GM21381 (cell line): Measurements from ENCODE around the gene CGN.

Experiments used
- ATAC-seq: cut with Tn5 transposase; IDR thresholded peaks from one replicate; pipeline ENCODE4 v1.9.1; 2021; ENCODE audit warnings: mild to moderate bottlenecking, moderate library complexity; ENCODE audit not compliant: unreplicated experiment

Gene CGN, protein sequence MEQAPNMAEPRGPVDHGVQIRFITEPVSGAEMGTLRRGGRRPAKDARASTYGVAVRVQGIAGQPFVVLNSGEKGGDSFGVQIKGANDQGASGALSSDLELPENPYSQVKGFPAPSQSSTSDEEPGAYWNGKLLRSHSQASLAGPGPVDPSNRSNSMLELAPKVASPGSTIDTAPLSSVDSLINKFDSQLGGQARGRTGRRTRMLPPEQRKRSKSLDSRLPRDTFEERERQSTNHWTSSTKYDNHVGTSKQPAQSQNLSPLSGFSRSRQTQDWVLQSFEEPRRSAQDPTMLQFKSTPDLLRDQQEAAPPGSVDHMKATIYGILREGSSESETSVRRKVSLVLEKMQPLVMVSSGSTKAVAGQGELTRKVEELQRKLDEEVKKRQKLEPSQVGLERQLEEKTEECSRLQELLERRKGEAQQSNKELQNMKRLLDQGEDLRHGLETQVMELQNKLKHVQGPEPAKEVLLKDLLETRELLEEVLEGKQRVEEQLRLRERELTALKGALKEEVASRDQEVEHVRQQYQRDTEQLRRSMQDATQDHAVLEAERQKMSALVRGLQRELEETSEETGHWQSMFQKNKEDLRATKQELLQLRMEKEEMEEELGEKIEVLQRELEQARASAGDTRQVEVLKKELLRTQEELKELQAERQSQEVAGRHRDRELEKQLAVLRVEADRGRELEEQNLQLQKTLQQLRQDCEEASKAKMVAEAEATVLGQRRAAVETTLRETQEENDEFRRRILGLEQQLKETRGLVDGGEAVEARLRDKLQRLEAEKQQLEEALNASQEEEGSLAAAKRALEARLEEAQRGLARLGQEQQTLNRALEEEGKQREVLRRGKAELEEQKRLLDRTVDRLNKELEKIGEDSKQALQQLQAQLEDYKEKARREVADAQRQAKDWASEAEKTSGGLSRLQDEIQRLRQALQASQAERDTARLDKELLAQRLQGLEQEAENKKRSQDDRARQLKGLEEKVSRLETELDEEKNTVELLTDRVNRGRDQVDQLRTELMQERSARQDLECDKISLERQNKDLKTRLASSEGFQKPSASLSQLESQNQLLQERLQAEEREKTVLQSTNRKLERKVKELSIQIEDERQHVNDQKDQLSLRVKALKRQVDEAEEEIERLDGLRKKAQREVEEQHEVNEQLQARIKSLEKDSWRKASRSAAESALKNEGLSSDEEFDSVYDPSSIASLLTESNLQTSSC

DNA sequence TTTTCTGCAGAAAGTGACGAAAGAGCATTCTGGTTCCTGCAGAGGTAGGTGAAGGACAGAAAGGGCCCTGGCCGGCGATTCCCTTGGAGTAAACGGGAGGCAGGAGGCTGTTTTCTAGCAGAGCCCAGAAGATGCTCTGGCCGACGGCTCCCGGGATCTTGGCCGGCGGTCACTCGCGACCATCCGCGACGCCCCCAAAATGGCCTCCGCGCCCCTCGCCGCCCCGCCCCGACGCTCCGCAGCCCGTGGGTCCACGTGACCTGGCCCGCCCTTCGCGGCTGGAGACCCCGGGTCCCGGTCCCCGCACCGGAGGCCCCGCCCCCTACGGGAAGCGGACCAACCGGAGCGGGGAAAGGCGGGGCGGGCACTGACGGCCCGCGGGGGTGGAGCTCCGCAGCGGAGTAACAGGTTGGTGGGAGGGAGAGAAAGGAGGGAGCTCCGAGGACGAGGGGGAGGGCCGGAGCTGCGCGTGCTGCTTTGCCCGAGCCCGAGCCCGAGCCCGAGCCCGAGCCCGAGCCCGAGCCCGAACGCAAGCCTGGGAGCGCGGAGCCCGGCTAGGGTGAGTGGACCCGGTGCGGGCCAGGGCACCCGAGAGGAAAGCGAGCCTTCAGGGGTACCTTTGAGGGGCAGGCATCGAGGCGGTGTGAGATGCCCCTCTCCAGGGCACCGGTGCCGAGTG lies at the start of gene CGN:
Gene CGN, plus strand, starts transcription at position 431 of the 679 bp plus-strand sequence. CDS start 7,133 bp downstream, outside the sequence.
- ATAC-seq = peak; percentile 86

DNA sequence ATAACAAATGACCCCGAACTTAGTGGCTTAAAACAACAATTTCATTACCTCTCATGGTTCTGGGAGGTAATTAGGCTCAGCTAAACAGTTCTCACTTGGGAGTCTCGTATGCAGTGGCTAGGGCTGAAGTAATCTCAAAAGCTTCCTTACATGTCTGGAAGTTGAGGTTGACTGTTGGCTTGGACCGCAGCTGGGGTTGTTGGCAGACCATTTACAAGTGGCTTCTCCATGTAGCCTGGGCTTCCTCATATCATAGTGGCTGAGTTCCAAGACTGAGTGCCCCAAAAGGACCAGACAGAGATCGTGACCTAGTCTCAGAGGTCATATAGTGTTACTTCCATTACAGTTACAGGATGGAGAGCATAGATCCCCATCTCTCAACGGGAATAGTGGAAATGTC lies 49.5 kb upstream of the CGN start:
- no peak for ATAC-seq

DNA sequence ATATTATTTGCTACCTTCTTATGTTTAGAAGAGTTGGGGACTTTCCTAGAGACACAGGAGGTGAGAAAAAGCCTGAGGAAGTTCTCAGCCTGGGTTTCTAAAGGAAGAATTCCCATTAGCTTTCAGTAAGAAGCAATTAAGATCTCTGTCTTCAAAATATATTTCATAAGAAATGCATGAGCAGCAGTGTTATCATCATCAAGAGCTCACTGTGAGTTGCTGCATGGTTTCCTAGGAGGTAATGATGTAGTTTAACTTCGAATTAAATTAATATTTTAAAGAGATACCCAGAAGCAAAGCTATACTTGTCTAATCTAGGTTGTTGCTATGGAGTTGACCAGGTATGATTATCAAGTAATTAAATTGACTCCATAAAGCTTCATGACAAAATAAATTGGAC lies 46.2 kb upstream of the CGN start:
- no peak for ATAC-seq

DNA sequence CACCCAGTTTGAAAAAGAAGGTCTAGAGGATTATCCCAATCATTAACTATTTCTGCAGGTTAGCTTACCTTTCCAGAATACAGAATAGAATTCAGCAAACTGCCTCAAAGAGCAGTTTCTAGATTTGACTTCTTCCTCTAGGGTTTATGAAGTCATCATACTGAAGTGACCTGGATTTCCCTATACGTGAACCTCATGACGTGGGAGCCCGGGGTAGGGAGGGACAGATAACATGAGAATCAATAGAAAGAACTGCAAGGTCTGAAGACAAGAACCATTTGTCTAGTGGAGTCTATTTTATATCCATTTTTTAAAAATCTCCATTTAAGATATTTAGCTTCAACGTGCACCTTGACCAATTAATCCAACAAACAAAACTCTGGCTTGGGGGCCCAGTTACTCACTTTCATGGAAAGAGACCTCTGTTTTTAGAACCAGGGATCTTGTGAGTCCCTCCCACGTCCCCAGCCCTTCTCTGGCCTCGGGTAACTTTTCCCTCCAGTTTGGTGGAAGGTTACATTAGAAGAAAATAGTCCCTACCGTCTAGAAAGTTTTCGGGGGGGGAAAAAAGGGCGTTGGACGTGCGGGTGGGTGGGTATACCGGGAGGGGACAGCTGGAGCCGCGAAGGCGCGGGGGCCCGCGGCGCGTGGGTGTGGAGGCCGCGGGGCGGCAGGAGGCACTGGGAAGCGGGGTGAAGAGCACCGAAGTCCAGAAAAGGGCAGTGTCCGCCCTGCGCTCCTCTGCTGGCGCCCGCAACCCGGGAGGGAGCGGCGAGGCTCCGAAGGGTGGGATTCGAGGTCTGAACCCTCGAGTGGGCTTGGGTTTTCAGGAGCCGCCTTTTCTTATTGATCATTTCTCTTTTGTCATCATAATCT lies 38.1 kb upstream of the CGN start:
- no peak for ATAC-seq

DNA sequence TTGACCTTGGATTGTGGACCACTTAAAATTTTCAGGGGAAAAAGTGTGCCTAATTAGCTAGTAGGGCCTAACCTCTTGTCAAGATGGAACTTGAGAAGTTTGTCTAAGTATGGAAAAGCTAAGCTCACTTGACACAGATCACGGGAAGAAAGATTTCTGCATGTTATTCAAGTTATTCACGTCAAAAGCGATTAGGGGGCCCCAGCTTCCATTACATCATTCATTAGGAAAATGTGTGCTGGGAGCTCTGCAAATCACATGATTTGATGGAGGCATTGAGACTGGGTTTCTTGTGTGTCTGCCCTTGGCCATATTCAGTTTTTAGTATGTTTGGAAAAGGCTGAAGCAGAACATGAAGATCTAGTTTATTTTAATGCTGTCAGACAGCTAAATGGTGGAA lies 36.4 kb upstream of the CGN start:
- no peak for ATAC-seq

DNA sequence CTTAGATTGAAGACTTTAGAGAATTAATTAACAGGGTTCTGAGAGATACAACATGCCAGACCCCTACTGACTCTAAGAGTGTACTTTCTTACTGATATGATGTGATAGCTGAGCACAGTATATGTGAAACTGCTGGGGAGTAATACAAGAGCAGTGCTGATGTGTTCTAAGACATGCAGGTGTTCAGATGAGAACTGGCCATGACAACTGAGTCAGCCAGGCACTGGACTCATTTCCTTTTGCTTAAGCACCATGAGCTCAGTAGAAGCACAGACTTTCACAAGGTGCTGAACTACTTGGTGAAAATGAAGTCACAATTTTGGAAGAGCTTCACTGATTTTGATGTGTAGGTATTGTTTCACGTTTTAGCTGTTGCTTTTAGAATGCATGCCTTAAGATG lies 36.0 kb upstream of the CGN start:
- peak; percentile 90 for ATAC-seq

DNA sequence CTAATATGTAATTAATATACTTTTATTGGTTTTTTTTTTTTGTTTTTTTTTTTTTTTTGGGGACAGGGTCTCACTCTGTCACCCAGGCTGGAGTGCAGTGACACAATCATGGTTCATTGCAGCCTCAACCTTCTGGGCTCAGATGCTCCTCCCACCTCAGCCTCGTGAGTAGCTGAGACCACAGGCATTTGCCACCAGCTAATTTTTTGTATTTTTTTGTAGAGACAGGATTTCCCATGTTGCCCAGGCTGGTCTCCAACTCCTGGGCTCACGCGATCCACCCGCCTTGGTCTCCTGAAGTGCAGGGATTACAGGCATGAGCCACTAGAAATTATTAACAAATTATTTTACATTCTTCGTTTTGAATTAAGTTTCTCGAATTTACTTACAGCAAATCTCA lies 35.1 kb upstream of the CGN start:
- ATAC-seq = no peak

DNA sequence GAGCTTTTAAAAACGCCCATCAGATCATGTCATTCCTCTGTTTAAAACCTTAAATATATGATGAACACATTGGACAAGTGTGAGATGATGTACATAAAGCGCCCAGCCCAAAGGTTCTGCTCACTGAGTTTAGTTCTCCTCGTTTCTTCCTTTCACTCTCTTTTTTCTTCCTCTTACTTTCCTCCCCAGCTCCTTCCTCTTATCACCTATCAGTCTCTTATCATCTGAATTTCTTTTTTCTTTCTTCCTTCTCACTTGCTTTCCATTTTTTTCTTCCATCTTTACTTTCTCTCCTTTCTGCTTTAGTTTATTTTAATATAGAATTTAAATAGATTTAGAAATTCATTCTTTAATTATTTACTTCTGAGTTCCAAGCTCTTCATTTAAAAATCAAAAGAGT lies 34.1 kb upstream of the CGN start:
- no peak for ATAC-seq

DNA sequence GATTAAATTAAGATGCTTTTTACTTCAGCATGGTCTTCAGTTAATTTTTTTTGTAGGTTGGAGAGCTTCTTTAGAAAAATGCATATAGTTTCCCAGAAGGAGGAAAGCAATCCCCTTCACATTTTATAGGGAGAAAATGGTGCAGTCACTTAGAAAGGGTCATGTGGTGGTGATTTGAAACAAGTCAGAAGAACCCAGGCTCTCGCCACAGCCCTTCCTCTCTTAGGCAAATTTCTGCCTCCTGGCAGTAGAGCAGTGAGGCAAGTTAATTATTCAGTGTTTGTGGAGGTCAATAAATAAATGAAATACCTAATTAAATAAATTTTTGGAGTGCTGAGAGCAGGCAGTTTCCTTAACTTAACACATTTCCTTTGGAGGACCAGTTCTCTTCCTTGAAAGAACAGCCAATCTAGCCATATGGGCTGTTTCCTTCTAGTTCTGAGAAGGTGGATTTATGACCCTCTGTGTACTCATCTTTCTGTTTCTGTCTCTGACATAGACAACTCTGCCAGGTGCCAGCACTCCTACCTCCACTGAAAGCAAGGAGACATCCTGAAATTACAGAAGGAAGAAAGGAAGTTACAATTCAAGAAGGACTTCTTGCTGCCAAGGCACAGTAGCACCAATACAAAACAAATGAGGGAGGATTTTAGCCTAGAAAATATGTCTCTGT lies 32.9 kb upstream of the CGN start:
- ATAC-seq = no peak

DNA sequence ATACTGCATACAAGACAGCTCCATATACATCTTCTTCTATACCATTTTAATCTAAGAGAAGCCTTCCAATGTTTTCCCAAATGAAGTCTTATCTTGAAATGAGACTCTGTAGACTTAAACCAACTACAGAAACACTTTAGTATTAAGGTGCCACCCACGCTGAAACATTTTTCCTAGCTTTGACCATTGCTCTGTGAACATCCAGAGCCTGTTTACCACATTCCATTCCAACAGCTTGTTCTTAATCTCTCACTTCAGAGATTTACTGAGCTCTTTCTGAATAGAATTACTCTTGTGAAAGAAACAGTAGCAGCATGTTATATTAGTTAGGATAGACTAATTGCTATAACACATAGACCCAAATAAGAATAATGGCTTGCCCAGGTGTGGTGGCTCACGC lies 32.3 kb upstream of the CGN start:
- ATAC-seq = no peak

DNA sequence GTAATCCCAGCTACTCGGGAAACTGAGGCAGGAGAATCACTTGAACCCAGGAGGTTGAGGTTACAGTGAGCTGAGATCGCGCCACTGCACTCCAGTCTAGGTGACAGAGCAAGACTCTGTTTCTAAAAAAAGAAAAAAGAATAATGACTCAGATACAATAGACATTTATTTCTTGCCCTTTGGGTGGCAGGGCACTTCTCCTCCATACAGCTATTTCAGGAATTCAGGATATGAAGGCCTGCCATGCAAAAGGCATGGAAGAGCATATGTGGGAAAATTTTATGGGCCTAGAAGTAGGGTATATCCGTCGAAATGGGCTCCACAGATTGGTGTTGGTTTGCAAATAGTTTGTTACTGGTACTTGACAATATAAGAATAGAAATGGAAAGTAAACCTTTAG lies 31.7 kb upstream of the CGN start:
- no peak for ATAC-seq

DNA sequence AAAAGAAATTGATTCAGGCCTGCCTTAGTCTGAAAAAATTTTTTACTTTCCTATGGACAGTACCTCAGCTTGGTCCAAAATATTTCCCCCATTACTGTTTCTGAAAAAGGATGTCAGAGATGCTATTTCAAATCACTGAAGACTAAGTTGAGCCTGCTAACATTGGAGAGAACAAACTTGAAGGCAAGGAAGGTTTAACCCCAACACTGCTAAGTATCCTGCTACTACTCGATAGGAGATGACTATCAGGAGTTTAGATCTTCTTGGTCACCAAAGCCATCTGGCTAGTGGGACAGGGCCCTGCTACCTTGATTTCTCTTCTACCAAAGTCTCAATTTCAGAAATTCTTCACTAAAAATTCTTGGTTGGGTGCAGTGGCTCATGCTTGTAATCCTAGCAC lies 29.2 kb upstream of the CGN start:
- no peak for ATAC-seq

DNA sequence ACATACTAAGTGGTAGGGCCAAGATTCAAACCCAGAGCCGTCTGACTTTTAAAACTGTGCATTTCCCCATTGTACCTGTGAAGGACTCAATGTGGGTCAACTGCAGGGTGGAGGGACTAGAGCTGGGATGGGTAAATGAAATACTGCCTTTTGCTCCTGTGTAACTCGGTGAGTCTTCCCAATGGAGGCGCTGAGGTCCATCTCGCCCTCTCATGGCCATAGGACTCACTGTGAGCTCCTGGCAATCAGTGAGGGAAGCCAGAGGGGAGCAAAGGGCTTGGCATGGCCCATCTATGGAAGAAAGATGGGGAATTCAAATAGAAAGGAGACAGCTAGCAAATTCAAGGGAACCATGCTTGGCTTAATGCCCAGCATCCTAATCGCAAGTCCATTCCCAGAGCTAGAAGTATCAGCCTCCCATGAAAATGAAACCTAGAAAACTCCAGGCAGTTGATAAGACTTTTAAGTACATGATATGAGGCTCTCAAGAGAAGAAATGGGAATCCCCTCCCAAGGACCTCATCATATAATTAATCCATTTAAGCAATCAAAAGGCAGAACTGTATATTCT lies 25.4 kb upstream of the CGN start:
- ATAC-seq = no peak

DNA sequence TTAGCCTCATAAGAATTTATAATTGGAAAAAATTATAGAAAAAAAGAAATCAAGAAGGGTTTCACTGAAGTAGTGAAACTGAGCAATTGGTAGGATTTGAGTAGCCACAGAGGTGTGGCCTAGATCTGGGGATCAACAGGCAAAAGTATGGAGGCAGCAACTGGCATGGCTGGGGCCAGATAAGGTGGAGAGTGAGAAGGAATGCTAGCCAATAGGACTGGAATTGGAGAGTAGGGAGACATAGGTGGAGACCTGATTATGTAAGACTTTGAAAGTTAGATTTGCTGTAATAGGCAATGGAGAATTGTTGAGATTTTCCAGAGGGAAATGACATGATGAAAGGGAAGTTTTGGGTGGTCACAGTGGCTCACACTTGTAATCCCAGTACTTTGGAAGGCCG lies 24.6 kb upstream of the CGN start:
- no peak for ATAC-seq

DNA sequence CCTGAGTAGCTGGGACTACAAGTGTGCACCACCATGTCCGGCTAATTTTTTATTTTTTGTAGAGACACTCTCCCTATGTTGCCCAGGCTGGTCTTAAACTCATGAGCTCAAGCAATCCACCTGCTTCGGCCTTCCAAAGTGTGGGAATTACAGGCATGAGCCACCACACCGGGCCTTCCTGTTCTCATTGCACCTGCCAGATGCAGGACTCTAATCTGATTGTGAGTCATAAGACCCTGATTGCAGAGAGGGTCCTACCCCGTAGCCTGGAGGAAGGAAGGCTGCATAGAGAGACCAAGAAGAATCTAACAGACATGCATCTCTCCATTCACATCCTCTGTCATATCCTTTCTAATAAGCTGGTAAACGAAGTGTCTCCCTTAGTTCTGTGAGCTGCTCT lies 19.5 kb upstream of the CGN start:
- no peak for ATAC-seq

DNA sequence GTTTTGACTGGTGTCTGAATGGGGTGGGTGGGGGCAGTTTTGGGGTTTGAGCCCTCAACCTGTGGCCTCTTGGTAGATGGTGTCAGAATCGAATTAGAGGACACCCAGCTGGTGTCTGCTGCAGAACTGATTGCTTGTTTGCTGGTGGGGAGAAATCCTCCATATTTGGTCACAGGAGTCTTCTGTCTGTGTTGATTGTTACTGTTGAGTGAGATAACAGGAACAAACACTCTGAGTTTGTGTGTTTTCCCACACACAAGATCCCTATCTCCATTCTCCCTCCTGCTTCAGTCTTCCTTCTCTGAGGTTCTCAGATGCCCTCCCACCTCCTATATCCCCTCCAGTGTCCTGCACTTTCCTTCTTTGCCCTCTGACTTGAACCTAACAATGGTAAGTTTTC lies 19.1 kb upstream of the CGN start:
- ATAC-seq = no peak

DNA sequence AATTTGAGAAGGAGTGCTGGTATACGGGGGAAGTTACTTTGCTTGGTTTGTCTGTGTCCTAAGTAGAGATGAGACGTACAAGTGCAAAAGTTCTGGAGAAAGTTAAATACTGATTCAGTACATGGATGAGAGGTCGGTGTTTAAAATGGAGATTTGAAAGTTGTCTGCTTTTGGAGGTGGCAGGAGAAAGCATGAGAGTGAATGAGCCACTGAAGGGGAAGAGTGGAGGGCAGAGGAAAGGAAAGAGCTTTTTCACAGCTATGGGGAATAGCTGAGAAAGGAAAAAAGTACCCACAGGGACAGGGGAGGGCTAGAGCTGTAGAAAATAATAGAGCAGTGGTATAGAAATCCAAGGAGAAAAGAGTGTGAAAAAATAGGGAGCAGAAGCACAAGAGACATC lies 18.1 kb upstream of the CGN start:
- no peak for ATAC-seq

DNA sequence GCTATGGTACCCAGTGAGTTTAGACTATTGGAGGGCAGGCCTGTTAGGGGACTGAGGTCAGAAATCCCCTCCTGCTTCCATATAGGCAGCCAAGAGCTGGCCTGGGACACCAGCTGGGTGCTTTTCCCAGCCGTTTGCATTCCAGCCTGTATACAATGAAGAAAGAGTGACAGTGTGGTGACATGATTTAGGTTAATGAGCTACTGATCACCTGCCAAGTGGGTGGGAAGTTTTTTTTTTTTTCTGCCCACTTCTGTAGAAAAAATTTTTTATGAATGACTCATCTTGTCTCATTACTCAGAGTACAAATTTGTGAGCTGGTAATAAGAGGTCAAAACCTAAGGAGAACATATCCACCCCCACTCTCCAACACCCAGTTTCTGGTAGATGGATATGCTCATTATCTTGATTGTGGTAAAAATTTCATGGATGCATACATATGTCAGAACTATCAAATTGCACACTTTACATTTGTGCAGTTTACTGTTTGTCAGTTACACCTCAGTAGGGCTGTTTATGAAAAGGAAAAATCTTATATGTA lies 16.4 kb upstream of the CGN start:
- ATAC-seq = no peak

DNA sequence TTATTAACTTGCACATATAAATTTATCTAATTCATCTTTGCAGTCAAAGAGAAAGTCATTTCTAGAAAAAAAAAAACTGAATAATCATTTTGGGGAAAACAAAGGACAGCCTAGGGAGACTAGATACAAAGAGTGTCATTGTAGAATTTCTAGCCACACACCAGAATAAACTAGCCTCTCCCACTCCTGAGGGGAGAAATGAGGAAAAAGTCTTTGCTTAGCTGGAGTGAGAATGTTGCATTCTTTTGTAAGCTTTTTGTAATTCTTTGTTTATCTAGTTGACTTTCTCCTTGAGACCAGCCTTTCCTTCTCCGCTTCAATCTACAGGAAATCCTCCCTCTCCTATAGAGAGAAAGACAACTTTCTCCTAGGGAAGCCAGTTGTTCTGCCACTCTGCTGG lies 15.9 kb upstream of the CGN start:
- no peak for ATAC-seq
